C4-2B (cell line): ENCODE results near the gene NIFK.

ENCODE experiments used
- CTCF ChIP-seq: fragments of 450-650 bp; conservative IDR thresholded peaks from 2 replicates; pipeline ENCODE4 v1.5.1; 2017; ENCODE audit warnings: mild to moderate bottlenecking
- ZFX ChIP-seq: fragments of 450-650 bp; IDR thresholded peaks from 2 replicates; pipeline ENCODE4 v1.6.1; 2017

GRCh38 chr2:121741450-121741849 is 4.8 kb upstream of the NIFK start:
- TF ChIP-seq CTCF (no peak), ZFX (no peak)
